Ishikawa (cell line): ENCODE results near the gene SLC10A2.

Experiments
- CEBPB ChIP-seq: IDR thresholded peaks from 2 replicates; pipeline ENCODE4 v1.6.1; 2012
- CREB1 ChIP-seq: IDR thresholded peaks from 2 replicates; pipeline ENCODE4 v1.6.1; 2012; ENCODE audit warnings: low read depth
- EGR1 ChIP-seq: IDR thresholded peaks from 2 replicates; pipeline ENCODE4 v1.6.1; 2012
- EP300 ChIP-seq: IDR thresholded peaks from 2 replicates; pipeline ENCODE4 v1.6.1; 2012; ENCODE audit warnings: borderline replicate concordance
- FOXM1 ChIP-seq: IDR thresholded peaks from 2 replicates; pipeline ENCODE4 v1.6.1; 2012; ENCODE audit warnings: low read depth, borderline replicate concordance
- NFIC ChIP-seq: IDR thresholded peaks from 2 replicates; pipeline ENCODE4 v1.6.1; 2012
- RAD21 ChIP-seq: IDR thresholded peaks from 2 replicates; pipeline ENCODE4 v1.6.1; 2012; ENCODE audit warnings: low read depth
- TAF1 ChIP-seq: IDR thresholded peaks from 2 replicates; pipeline ENCODE4 v1.6.1; 2012; ENCODE audit warnings: low read depth, mild to moderate bottlenecking
- TCF12 ChIP-seq: IDR thresholded peaks from 2 replicates; pipeline ENCODE4 v1.6.1; 2012; ENCODE audit warnings: low read depth
- TEAD4 ChIP-seq: IDR thresholded peaks from 2 replicates; pipeline ENCODE4 v1.6.1; 2012
- YY1 ChIP-seq: IDR thresholded peaks from 2 replicates; pipeline ENCODE4 v1.6.1; 2012; ENCODE audit warnings: low read depth
- ZBTB7A ChIP-seq: IDR thresholded peaks from 2 replicates; pipeline ENCODE4 v1.6.1; 2012; ENCODE audit warnings: low read depth
- TF ChIP-seq, protein P1 (sequence below): IDR thresholded peaks from 2 replicates; pipeline ENCODE4 v1.6.1; 2012
- TF ChIP-seq, protein P2 (sequence below): IDR thresholded peaks from 2 replicates; pipeline ENCODE4 v1.6.1; 2012
- TF ChIP-seq, protein P3 (sequence below): IDR thresholded peaks from 2 replicates; pipeline ENCODE4 v1.6.1; 2012; ENCODE audit warnings: low read depth, mild to moderate bottlenecking

The SLC10A2 gene

DNA sequence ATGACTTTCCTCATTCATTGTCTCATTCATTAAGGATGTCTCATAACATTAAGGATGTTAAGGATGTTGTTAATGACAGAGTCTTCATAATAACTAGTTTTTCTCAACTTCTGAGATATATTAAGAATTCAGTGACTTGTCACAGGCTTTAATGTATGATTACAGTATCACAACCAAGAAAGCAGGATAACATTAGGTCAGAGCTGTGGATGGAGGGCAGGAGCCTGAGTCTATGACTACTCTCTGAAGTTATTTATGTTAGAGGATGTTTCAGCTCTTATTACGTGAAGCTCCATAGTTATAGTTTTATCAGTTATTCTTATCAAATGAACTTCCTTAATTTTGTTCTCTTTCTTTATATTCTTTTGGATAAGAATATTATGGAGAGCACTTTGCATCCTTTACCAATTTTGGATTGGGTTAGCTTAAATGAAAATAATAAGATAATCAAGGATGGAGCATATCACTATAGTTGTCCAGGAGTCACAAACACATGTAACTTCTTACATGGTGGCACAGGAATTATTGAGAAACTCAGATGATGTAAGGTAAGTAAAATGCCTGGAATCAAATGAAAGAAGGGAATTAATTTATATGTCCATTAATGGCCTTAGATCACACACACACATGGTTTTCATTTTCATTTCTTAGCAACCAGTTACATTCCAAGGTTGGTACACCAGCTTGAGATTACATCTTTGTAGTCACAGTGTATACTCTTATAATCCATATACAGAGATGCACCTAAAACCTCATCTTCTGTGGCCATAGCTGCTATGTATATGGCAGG lies 57.0 kb downstream of the SLC10A2 start:
- TF ChIP-seq EGR1: no peak
- no peak for TF ChIP-seq RAD21

DNA sequence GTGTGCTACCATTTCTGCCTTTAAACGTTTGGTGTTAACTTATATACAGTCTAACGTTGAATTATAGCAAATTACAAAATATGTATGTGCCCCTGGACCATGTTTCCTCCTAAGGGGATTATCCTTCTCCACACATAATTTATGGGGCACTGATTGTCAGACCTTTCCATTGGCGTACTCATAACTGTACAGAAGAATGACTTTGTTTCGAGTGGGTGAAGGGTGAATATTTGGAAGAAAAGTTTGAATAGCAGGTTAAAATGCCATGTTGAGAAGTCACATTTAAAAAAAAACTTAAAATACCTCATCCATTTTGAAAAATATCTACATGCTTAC lies 58.8 kb downstream of the SLC10A2 start:
- TF ChIP-seq CREB1 (no peak), TCF12 (no peak), EGR1 (no peak), EP300 (no peak), NFIC (no peak), TAF1 (no peak), RAD21 (no peak), FOXM1 (no peak), YY1 (no peak), ZBTB7A (no peak), TEAD4 (no peak), CEBPB (no peak)
- TF ChIP-seq, protein P1, sequence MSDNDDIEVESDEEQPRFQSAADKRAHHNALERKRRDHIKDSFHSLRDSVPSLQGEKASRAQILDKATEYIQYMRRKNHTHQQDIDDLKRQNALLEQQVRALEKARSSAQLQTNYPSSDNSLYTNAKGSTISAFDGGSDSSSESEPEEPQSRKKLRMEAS: no peak
- TF ChIP-seq, protein P2, sequence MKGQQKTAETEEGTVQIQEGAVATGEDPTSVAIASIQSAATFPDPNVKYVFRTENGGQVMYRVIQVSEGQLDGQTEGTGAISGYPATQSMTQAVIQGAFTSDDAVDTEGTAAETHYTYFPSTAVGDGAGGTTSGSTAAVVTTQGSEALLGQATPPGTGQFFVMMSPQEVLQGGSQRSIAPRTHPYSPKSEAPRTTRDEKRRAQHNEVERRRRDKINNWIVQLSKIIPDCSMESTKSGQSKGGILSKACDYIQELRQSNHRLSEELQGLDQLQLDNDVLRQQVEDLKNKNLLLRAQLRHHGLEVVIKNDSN: no peak
- TF ChIP-seq, protein P3, sequence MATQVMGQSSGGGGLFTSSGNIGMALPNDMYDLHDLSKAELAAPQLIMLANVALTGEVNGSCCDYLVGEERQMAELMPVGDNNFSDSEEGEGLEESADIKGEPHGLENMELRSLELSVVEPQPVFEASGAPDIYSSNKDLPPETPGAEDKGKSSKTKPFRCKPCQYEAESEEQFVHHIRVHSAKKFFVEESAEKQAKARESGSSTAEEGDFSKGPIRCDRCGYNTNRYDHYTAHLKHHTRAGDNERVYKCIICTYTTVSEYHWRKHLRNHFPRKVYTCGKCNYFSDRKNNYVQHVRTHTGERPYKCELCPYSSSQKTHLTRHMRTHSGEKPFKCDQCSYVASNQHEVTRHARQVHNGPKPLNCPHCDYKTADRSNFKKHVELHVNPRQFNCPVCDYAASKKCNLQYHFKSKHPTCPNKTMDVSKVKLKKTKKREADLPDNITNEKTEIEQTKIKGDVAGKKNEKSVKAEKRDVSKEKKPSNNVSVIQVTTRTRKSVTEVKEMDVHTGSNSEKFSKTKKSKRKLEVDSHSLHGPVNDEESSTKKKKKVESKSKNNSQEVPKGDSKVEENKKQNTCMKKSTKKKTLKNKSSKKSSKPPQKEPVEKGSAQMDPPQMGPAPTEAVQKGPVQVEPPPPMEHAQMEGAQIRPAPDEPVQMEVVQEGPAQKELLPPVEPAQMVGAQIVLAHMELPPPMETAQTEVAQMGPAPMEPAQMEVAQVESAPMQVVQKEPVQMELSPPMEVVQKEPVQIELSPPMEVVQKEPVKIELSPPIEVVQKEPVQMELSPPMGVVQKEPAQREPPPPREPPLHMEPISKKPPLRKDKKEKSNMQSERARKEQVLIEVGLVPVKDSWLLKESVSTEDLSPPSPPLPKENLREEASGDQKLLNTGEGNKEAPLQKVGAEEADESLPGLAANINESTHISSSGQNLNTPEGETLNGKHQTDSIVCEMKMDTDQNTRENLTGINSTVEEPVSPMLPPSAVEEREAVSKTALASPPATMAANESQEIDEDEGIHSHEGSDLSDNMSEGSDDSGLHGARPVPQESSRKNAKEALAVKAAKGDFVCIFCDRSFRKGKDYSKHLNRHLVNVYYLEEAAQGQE: no peak

GRCh38 chr13:103006641-103007426 lies 59.4 kb downstream of the SLC10A2 start:
- TF ChIP-seq RAD21: no peak
- TF ChIP-seq CREB1: no peak
- TF ChIP-seq, protein P2: no peak
- TF ChIP-seq NFIC: no peak
- TF ChIP-seq, protein P3: no peak
- TF ChIP-seq FOXM1: no peak

DNA sequence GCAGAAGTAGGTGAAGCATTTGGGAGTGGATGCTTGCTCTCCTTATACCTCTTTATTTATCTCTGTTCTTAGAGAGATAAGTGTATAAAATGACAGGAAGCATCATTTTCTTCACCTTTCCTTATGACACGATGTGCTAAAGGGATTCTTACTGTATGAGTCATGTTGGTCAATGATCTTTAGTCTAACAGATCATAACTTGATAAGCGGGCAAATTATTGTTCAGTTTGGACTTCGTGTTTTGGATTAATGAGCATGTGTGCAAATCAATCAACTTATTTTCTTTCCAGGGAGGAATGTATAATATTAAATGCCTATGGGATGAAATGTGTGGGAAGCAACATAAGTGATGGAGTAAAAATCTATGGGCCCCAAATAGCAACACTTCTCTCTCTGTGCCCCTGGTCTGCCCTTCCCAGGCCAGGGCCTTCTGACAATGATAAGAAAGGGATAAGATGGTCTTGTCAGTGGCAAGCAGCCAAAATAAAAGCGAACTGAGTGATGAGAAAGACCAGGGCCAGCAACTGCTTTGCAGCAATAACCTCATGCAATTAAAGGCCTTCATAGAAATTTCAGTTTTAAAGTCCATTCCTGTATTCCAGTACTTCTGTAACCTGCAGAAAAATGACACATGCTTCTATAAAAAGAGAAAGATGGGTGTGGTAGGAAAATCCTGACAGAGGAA lies 61.4 kb downstream of the SLC10A2 start:
- TF ChIP-seq RAD21 (no peak), ZBTB7A (no peak), NFIC (no peak), TEAD4 (no peak), TAF1 (no peak), CREB1 (no peak), EGR1 (no peak), EP300 (no peak), TCF12 (no peak), CEBPB (no peak), FOXM1 (no peak), YY1 (no peak)
- TF ChIP-seq, protein P1: no peak
- TF ChIP-seq, protein P3: no peak
- TF ChIP-seq, protein P2: no peak
